ENCODE data around the gene PYGM. TPM values are rescaled to one million over a fixed set of nuclear protein-coding genes. Genes with fewer than 3 reads are reported as not detected.

The PYGM gene
- total and polyA plus RNA-seq, 2 donors (not counting 1 experiment from before 2014, with no cell fraction given) = 0.50 to 1.9 TPM

DNA sequence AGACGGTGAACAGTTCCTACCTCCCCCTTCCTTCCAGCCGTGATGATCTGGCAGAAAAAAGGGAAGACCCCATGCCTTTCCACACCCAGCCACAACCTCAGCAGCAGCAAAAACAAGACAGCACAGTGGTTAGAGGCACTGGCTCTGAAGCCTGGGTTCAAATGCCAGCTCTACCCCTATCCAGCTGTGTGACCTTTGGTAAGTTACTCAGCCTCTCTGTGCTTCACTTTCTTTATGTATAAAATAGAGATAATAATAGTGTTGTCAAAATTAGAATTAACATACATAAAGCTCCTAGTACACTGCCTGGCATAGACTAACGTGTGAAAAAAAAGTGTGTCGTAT, 41.0 kb downstream of the PYGM start:
- no peaks in the 10 kb centered on the region for H3K79me2 ChIP-seq (ENCODE audit: control insufficient read depth, insufficient read depth, low read length)
- no peaks in the 10 kb centered on the region for H3K4me1 ChIP-seq (ENCODE audit: control insufficient read depth, extremely low read depth, insufficient read depth, low read length)
- H2AFZ ChIP-seq (ENCODE audit: low read length) = no peak overlapping the region
- no peak overlapping the region for H3K9ac ChIP-seq (ENCODE audit: insufficient read depth, low read length)
- no peak for DNase-seq (ENCODE audit: low read depth in 2 of 2)
- H3K27me3 ChIP-seq (ENCODE audit: control insufficient read depth, insufficient read depth, low read length) = peaks cover 33% of the 10 kb centered on the region
- TF ChIP-seq, protein P1, sequence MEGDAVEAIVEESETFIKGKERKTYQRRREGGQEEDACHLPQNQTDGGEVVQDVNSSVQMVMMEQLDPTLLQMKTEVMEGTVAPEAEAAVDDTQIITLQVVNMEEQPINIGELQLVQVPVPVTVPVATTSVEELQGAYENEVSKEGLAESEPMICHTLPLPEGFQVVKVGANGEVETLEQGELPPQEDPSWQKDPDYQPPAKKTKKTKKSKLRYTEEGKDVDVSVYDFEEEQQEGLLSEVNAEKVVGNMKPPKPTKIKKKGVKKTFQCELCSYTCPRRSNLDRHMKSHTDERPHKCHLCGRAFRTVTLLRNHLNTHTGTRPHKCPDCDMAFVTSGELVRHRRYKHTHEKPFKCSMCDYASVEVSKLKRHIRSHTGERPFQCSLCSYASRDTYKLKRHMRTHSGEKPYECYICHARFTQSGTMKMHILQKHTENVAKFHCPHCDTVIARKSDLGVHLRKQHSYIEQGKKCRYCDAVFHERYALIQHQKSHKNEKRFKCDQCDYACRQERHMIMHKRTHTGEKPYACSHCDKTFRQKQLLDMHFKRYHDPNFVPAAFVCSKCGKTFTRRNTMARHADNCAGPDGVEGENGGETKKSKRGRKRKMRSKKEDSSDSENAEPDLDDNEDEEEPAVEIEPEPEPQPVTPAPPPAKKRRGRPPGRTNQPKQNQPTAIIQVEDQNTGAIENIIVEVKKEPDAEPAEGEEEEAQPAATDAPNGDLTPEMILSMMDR (conservative IDR thresholded peaks at IDR 0.05 in 1 of 2, IDR thresholded peaks at IDR 0.05 in 1 of 2; ENCODE audit: low read depth in 1 of 2, low read length in 2 of 2) = no peak
- TF ChIP-seq EZH2 (IDR thresholded peaks at IDR 0.05; ENCODE audit: low read length, missing control alignments) = no peak
- H3K4me3 ChIP-seq (replicated peaks in 1 of 4; ENCODE audit: control extremely low read depth in 1 of 4, insufficient read depth in 1 of 4, low read depth in 3 of 4, low read length in 4 of 4) = no peak overlapping the region
- H3K9me3 ChIP-seq (ENCODE audit: control insufficient read depth, insufficient read depth, low read depth, low read length) = no peaks in the 10 kb centered on the region
- no peaks in the 10 kb centered on the region for H4K20me1 ChIP-seq (ENCODE audit: control insufficient read depth, extremely low read depth, insufficient read depth, low read length)
- no peak overlapping the region for H3K27ac ChIP-seq (ENCODE audit: insufficient read depth, low read length)
- no peaks in the 10 kb centered on the region for H3K36me3 ChIP-seq (ENCODE audit: control insufficient read depth, insufficient read depth, low read length)
- H3K4me2 ChIP-seq (ENCODE audit: extremely low read depth, insufficient read depth, low read length) = no peak overlapping the region

DNA sequence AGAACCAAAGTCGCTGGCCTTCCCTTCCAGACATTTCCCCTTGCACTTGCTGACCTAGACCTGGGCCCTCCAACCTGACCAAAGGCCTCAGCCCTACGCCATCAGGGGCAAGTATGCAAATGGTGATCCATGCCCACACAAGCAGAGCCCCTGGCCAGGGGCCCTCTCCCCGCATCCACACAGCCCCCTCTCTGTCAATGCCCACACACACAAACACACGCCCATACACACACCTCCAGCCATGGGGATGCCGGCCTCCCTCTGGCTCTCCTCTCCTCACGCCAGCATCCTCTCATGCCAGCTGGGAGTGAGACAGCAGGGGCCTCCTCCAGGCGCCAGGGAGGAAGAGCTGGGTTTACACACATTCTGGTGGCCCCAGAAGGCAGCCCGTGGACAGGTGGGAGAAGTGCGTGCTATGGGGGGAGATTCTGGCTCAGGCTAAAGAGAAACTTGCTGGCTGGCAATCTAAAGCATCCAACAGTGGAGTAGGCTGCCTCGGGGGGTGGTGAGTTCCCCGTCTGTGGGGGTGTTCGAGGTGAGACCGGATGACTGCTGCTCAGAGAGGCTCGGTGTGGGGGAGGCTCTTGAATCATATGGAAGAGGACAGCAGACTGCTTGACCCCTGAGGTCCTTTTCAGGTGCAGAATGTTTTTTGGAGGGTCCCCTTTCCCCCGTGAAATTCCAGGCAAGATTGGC, 41.5 kb downstream of the PYGM start:
- Histone ChIP-seq H3K4me2 (ENCODE audit: extremely low read depth, insufficient read depth, low read length) (no peak overlapping the region), H3K4me1 (ENCODE audit: control insufficient read depth, extremely low read depth, insufficient read depth, low read length) (no peaks in the 10 kb centered on the region), H3K9me3 (ENCODE audit: control insufficient read depth, insufficient read depth, low read depth, low read length) (no peaks in the 10 kb centered on the region), H4K20me1 (ENCODE audit: control insufficient read depth, extremely low read depth, insufficient read depth, low read length) (no peaks in the 10 kb centered on the region), H3K27me3 (ENCODE audit: control insufficient read depth, insufficient read depth, low read length) (peaks cover 36% of the 10 kb centered on the region), H2AFZ (ENCODE audit: low read length) (no peak overlapping the region), H3K9ac (ENCODE audit: insufficient read depth, low read length) (no peak overlapping the region), H3K4me3 (replicated peaks in 1 of 4; ENCODE audit: control extremely low read depth in 1 of 4, insufficient read depth in 1 of 4, low read depth in 3 of 4, low read length in 4 of 4) (no peak overlapping the region), H3K36me3 (ENCODE audit: control insufficient read depth, insufficient read depth, low read length) (no peaks in the 10 kb centered on the region), H3K79me2 (ENCODE audit: control insufficient read depth, insufficient read depth, low read length) (no peaks in the 10 kb centered on the region), H3K27ac (ENCODE audit: insufficient read depth, low read length) (no peak overlapping the region)
- no peak for TF ChIP-seq EZH2 (IDR thresholded peaks at IDR 0.05; ENCODE audit: low read length, missing control alignments)
- TF ChIP-seq, protein P1 (conservative IDR thresholded peaks at IDR 0.05 in 1 of 2, IDR thresholded peaks at IDR 0.05 in 1 of 2; ENCODE audit: low read depth in 1 of 2, low read length in 2 of 2) = no peak
- DNase-seq (ENCODE audit: low read depth in 2 of 2) = no peak

DNA sequence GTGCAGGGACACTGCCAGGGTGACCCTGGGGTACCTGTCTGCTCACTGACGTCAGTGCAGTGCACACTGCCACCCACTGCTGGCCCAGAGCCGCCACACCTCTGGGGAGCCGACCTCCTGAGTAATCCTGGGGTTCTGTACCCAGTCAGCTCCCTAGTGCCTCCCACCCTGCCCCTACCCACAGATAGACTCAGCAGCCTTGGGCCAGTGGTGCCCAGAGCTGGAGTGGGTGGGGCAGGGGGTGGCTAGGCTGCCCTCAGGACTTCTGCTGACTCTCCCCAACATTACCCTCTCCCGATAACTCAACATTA, 42.6 kb downstream of the PYGM start:
- H3K4me1 ChIP-seq (ENCODE audit: control insufficient read depth, extremely low read depth, insufficient read depth, low read length) = no peaks in the 10 kb centered on the region
- TF ChIP-seq, protein P1 (conservative IDR thresholded peaks at IDR 0.05 in 1 of 2, IDR thresholded peaks at IDR 0.05 in 1 of 2; ENCODE audit: low read depth in 1 of 2, low read length in 2 of 2) = no peak
- TF ChIP-seq EZH2 (IDR thresholded peaks at IDR 0.05; ENCODE audit: low read length, missing control alignments) = no peak
- H3K4me2 ChIP-seq (ENCODE audit: extremely low read depth, insufficient read depth, low read length) = no peak overlapping the region
- H3K27ac ChIP-seq (ENCODE audit: insufficient read depth, low read length) = no peak overlapping the region
- H2AFZ ChIP-seq (ENCODE audit: low read length) = no peak overlapping the region
- H3K9me3 ChIP-seq (ENCODE audit: control insufficient read depth, insufficient read depth, low read depth, low read length) = no peaks in the 10 kb centered on the region
- peaks cover 40% of the 10 kb centered on the region for H3K27me3 ChIP-seq (ENCODE audit: control insufficient read depth, insufficient read depth, low read length)
- H3K4me3 ChIP-seq (replicated peaks in 1 of 4; ENCODE audit: control extremely low read depth in 1 of 4, insufficient read depth in 1 of 4, low read depth in 3 of 4, low read length in 4 of 4) = no peak overlapping the region
- no peak for DNase-seq (ENCODE audit: low read depth in 2 of 2)
- no peaks in the 10 kb centered on the region for H3K36me3 ChIP-seq (ENCODE audit: control insufficient read depth, insufficient read depth, low read length)
- H3K9ac ChIP-seq (ENCODE audit: insufficient read depth, low read length) = no peak overlapping the region
- no peaks in the 10 kb centered on the region for H4K20me1 ChIP-seq (ENCODE audit: control insufficient read depth, extremely low read depth, insufficient read depth, low read length)
- H3K79me2 ChIP-seq (ENCODE audit: control insufficient read depth, insufficient read depth, low read length) = no peaks in the 10 kb centered on the region

Data from fibroblast of lung (primary cell).